Loucy (cell line): ENCODE measurements around the gene GATA6.

Experiments
- EZH2phosphoT487 ChIP-seq: fragments of 200-600 bp; IDR thresholded peaks from 2 replicates; pipeline ENCODE4 v1.6.1; 2018; ENCODE audit warnings: antibody characterized with exemption, mild to moderate bottlenecking, moderate library complexity, borderline replicate concordance
- TF ChIP-seq, protein P1 (sequence below): fragments of 200-600 bp; sonication (generic); conservative IDR thresholded peaks from 2 replicates; pipeline ENCODE4 v1.5.1; 2014; ENCODE audit warnings: mild to moderate bottlenecking, antibody characterized with exemption, low read length

DNA sequence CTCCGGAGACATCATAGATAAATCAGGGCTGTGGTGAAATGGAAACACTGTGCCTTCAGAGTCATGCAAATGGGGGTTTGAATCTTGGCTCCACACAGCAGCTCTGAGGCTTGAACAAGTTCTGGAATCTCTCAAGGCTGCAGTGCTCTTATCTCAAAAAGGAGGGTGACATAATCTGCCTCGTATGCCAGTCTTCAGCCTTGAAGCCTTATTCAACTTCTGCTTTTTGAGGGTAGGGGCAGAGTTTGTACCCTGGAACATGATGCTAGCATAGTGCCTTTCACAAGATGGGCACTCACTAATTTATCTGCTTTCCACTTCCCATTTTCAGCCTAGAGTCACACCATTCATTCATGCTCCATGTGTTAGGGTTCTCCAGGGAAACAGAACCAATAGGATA lies 42.3 kb downstream of the GATA6 start:
- TF ChIP-seq, protein P1, sequence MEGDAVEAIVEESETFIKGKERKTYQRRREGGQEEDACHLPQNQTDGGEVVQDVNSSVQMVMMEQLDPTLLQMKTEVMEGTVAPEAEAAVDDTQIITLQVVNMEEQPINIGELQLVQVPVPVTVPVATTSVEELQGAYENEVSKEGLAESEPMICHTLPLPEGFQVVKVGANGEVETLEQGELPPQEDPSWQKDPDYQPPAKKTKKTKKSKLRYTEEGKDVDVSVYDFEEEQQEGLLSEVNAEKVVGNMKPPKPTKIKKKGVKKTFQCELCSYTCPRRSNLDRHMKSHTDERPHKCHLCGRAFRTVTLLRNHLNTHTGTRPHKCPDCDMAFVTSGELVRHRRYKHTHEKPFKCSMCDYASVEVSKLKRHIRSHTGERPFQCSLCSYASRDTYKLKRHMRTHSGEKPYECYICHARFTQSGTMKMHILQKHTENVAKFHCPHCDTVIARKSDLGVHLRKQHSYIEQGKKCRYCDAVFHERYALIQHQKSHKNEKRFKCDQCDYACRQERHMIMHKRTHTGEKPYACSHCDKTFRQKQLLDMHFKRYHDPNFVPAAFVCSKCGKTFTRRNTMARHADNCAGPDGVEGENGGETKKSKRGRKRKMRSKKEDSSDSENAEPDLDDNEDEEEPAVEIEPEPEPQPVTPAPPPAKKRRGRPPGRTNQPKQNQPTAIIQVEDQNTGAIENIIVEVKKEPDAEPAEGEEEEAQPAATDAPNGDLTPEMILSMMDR, result no peak
- TF ChIP-seq EZH2phosphoT487, result no peak
